Testis (tissue), 3 donors: ENCODE data around the gene LBH. TPM values are rescaled to one million over a fixed set of nuclear protein-coding genes. Genes with fewer than 3 reads are reported as not detected.

Experiments used
- DNase-seq: peaks from one replicate; pipeline ENCODE4 v3.0.0-alpha.2; 2019
- H3K27ac ChIP-seq, 2 donors: fragments of 200-600 bp; sonication (generic); one replicate each; pipeline ENCODE4 v1.5.1; 2019
- H3K27me3 ChIP-seq: fragments of 200-600 bp; sonication (generic); one replicate; pipeline ENCODE4 v1.5.1; 2019
- H3K36me3 ChIP-seq: fragments of 200-600 bp; sonication (generic); one replicate; pipeline ENCODE4 v1.5.1; 2017; ENCODE audit warnings: low read depth; ENCODE audit errors: missing control alignments
- H3K4me1 ChIP-seq: fragments of 200-600 bp; sonication (generic); one replicate; pipeline ENCODE4 v1.5.1; 2019
- H3K4me3 ChIP-seq, 2 donors: fragments of 200-600 bp; sonication (generic); one replicate each; pipeline ENCODE4 v1.5.1; 2017 to 2019
- H3K9me3 ChIP-seq: fragments of 200-600 bp; sonication (generic); one replicate; pipeline ENCODE4 v1.5.1; 2017
- CTCF ChIP-seq, 3 experiments: fragments of 450-650 bp in 2 of 3; fragments of 200-600 bp in 1 of 3; sonication (generic) in 1 of 3; IDR thresholded peaks; one replicate each; pipeline ENCODE4 v1.5.1; 2016 to 2019; ENCODE audit warnings: antibody characterized with exemption in 3 of 3, mild to moderate bottlenecking in 2 of 3, moderate library complexity in 1 of 3
- POLR2A ChIP-seq: fragments of 450-650 bp; IDR thresholded peaks from one replicate; pipeline ENCODE4 v1.6.1; 2017; ENCODE audit warnings: antibody characterized with exemption, mild to moderate bottlenecking, moderate library complexity
- WGBS, 2 donors: methylation state at CpG; one replicate each; pipeline ENCODE4 v1.1.5; 2018; 5-methylcytosine and 5-hydroxymethylcytosine counted together
- intact Hi-C: fragments of 100-400 bp; cut with DNase I; formaldehyde crosslinking; loops from one replicate; pipeline ENCODE4 v1.15.1; 2023; ENCODE audit warnings: low total_unique reads
- polyA plus RNA-seq: library from polyadenylated mRNA; stranded (reverse); fragments of 350-450 nt; fragmentation: Illumina TruSeq; extraction: RNeasy Lipid Tissue Mini Kit (QIAGEN cat#74804); gene quantifications from one replicate; pipeline ENCODE4 v1.2.3, GENCODE V29; 2014; ENCODE audit warnings: low read depth, low replicate concordance; ENCODE audit not compliant: insufficient read depth
- total RNA-seq, 2 donors: library from RNA; depleted of rRNA; stranded (reverse); fragments of >200 nt; gene quantifications; one replicate each; pipeline ENCODE4 v1.2.3, GENCODE V29; 2016

Gene LBH
- total and polyA plus RNA-seq, 3 donors from 2014 or later: 23.9 to 32.1 (median 25.7) TPM

- intact Hi-C loops: no loop called here
- H3K4me1 ChIP-seq: no peaks in the 10 kb centered on the region
Measured at GRCh38 chr2:30190637-30191036, 40.7 kb upstream of the LBH start.

GRCh38 chr2:30191107-30191506 lies 40.2 kb upstream of the LBH start:
- no peaks in the 10 kb centered on the region for H3K36me3 ChIP-seq
- no peak for DNase-seq
- 57 to 77% methylated on average over 8 to 10 of the region's 10 CpGs for WGBS, 2 donors
- H3K27me3 ChIP-seq: no peaks in the 10 kb centered on the region
- no peaks in the 10 kb centered on the region for H3K4me1 ChIP-seq
- no peaks in the 10 kb centered on the region for H3K9me3 ChIP-seq
- no peak overlapping the region for H3K27ac ChIP-seq
- H3K4me3 ChIP-seq: peak overlapping the region; percentile 10 to 43
- TF ChIP-seq CTCF (IDR thresholded peaks at IDR 0.05) (no peak), POLR2A (no peak)
- intact Hi-C loops: no loop called here

More at GRCh38 chr2:30190637-30191036, 40.7 kb upstream of the LBH start:
- 68 to 73% methylated on average over 13 of the region's 13 CpGs for WGBS, 2 donors
- Histone ChIP-seq H3K36me3 (no peaks in the 10 kb centered on the region), H3K9me3 (no peaks in the 10 kb centered on the region), H3K27ac (no peak overlapping the region), H3K27me3 (no peaks in the 10 kb centered on the region), H3K4me3 (peak overlapping the region; percentile 10 to 43)
- DNase-seq: peak; percentile 34
- no peak for TF ChIP-seq POLR2A
- TF ChIP-seq CTCF (IDR thresholded peaks at IDR 0.05): no peak

GRCh38 chr2:30191819-30192271 lies 39.5 kb upstream of the LBH start:
- no peak for TF ChIP-seq CTCF (IDR thresholded peaks at IDR 0.05)
- no peak for TF ChIP-seq POLR2A
- Histone ChIP-seq H3K36me3 (no peaks in the 10 kb centered on the region), H3K9me3 (no peaks in the 10 kb centered on the region), H3K27me3 (no peaks in the 10 kb centered on the region), H3K27ac (no peak overlapping the region), H3K4me3 (no peak overlapping the region), H3K4me1 (no peaks in the 10 kb centered on the region)
- intact Hi-C loops: no loop called here
- WGBS, 2 donors: 57 to 73% methylated on average over 7 of the region's 7 CpGs
- no peak for DNase-seq

- no peak overlapping the region for H3K27ac ChIP-seq
- no peaks in the 10 kb centered on the region for H3K27me3 ChIP-seq
- H3K36me3 ChIP-seq: no peaks in the 10 kb centered on the region
- no peak for TF ChIP-seq CTCF (IDR thresholded peaks at IDR 0.05)
- no peak overlapping the region for H3K4me3 ChIP-seq
- intact Hi-C loops: no loop called here
- H3K4me1 ChIP-seq: no peaks in the 10 kb centered on the region
- DNase-seq: no peak
- WGBS, 2 donors: 78 to 85% methylated on average over 4 of the region's 4 CpGs
- H3K9me3 ChIP-seq: no peaks in the 10 kb centered on the region
Measured at GRCh38 chr2:30192314-30192713, 39.0 kb upstream of the LBH start.

- no peak for DNase-seq
- Histone ChIP-seq H3K27me3 (no peaks in the 10 kb centered on the region), H3K4me1 (no peaks in the 10 kb centered on the region), H3K9me3 (no peaks in the 10 kb centered on the region), H3K4me3 (no peak overlapping the region), H3K27ac (no peak overlapping the region), H3K36me3 (no peaks in the 10 kb centered on the region)
- TF ChIP-seq CTCF (IDR thresholded peaks at IDR 0.05) (no peak), POLR2A (no peak)
- WGBS, 2 donors: 91 to 93% methylated on average over 12 to 13 of the region's 13 CpGs
- intact Hi-C loops: no loop called here
Measured at GRCh38 chr2:30193104-30193681, 38.1 kb upstream of the LBH start.
